Measurements from ENCODE around the gene ZNF496.

Gene ZNF496

DNA sequence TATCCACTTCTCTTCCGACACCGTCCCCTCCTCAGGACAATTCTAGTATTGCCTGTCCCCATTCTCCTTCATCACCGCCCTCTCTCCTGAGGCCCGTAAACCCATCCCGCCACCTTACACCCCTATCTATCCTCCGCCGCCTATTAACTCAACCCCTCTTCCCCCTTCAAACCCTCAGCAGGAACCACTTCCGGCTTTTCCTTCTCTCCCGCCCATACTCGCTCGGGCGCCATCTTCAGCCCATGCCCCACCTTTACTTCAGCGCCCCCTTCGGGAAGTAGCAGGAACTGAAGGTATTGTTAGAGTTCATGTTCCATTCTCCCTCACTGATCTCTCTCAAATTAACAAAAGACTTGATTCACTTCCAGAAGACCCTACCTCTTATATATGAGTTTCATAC, 44.2 kb downstream of the ZNF496 start:
- no peak overlapping the region for H3K4me3 ChIP-seq (ENCODE audit: low read depth, low read length)
- H3K27ac ChIP-seq = no peak overlapping the region
- TF ChIP-seq, protein P1, sequence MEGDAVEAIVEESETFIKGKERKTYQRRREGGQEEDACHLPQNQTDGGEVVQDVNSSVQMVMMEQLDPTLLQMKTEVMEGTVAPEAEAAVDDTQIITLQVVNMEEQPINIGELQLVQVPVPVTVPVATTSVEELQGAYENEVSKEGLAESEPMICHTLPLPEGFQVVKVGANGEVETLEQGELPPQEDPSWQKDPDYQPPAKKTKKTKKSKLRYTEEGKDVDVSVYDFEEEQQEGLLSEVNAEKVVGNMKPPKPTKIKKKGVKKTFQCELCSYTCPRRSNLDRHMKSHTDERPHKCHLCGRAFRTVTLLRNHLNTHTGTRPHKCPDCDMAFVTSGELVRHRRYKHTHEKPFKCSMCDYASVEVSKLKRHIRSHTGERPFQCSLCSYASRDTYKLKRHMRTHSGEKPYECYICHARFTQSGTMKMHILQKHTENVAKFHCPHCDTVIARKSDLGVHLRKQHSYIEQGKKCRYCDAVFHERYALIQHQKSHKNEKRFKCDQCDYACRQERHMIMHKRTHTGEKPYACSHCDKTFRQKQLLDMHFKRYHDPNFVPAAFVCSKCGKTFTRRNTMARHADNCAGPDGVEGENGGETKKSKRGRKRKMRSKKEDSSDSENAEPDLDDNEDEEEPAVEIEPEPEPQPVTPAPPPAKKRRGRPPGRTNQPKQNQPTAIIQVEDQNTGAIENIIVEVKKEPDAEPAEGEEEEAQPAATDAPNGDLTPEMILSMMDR (IDR thresholded peaks at IDR 0.05; ENCODE audit: low read depth, low read length, missing control alignments) = peak; percentile 5
- no peaks in the 10 kb centered on the region for H3K36me3 ChIP-seq (replicated peaks)
- H3K27me3 ChIP-seq (replicated peaks) = no peaks in the 10 kb centered on the region
- in situ Hi-C loops (cut with HindIII; ENCODE audit: low pct_ligation_motif_present, low sequenced_read_pairs) = no loop called here
- no peak for DNase-seq

DNA sequence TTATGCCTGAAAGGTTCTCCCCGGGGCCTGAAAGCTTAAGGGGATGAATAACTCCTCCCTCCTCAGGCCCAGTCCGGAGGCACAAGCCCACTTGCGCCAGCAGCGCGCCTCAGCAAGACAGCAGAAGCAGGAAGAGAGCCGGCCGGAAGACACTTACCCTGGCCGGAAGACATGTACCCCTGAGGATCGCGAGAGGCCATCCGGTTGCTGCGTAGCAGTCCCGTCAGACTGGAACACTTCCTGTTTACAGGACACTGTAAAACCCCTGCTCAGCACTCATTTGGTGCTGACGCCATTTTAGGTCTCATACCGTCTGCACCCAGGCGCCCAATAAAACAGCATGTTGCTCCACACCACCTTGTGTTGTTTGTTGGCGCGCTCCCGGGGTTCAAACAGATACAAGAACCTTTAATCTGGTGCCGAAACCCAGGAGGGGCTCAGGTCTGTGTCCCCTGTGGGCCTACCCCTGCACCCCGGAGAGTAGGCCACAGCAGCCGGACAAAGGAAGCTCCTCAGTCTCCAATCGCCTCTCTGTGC, 45.5 kb downstream of the ZNF496 start:
- Histone ChIP-seq H3K36me3 (replicated peaks) (no peaks in the 10 kb centered on the region), H3K27me3 (replicated peaks) (no peaks in the 10 kb centered on the region), H3K27ac (no peak overlapping the region), H3K4me3 (ENCODE audit: low read depth, low read length) (no peak overlapping the region)
- in situ Hi-C loops (cut with HindIII; ENCODE audit: low pct_ligation_motif_present, low sequenced_read_pairs) = no loop called here
- TF ChIP-seq, protein P1 (IDR thresholded peaks at IDR 0.05; ENCODE audit: low read depth, low read length, missing control alignments) = no peak
- DNase-seq = no peak

DNA sequence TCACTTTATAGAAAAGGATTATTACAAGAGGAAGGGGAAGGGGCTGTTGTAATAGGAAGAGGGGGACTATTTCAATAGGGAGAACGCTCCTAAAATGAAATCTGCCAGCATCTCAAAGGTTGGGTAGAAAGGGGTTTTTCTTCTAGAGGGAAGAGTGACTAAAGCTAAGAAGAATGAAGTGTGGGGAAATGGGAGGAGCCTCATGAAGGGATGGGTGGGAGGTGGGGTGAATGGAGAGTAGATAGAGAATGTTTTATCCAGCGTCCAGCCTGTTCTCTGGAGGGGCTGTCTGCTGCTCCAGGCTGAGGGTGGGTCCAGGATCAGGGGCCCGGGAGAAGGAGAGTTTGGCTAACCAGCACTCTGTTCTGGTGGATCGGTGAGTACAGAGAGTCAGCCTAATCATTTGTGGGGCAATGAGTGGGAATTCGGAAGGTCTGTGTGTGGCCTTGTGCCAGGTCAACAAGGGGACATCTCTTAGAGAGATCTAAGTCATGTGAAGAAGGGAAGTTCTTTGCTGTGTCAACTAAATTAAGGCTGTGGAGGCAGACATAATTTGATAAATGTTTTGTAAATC, 50.6 kb downstream of the ZNF496 start:
- DNase-seq = no peak
- H3K36me3 ChIP-seq (replicated peaks) = no peaks in the 10 kb centered on the region
- in situ Hi-C loops (cut with HindIII; ENCODE audit: low pct_ligation_motif_present, low sequenced_read_pairs) = no loop called here
- H3K27ac ChIP-seq = no peak overlapping the region
- TF ChIP-seq, protein P1 (IDR thresholded peaks at IDR 0.05; ENCODE audit: low read depth, low read length, missing control alignments) = no peak
- H3K27me3 ChIP-seq (replicated peaks) = no peaks in the 10 kb centered on the region
- no peak overlapping the region for H3K4me3 ChIP-seq (ENCODE audit: low read depth, low read length)

DNA sequence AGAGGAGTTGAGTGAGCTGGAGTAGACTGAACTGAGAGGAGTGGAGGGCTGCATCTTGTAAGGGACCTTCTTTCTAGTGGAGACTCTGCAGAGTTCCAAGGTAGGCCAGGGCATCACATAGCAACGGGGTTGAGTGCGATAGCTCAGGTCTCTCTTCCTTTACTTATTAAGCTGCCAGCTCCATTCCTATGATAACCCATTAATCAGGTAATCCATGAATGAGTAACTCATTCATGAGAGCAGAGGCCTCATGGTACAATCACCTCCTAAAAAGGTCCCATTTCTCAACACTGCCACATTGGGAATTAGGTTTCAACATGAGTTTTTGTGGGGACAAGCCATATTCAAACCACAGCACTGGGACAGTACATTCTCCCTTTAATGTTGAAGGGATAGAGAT, 54.5 kb downstream of the ZNF496 start:
- Histone ChIP-seq H3K27me3 (replicated peaks) (no peaks in the 10 kb centered on the region), H3K27ac (no peak overlapping the region), H3K36me3 (replicated peaks) (no peaks in the 10 kb centered on the region), H3K4me3 (ENCODE audit: low read depth, low read length) (no peak overlapping the region)
- DNase-seq = no peak
- in situ Hi-C loops (cut with HindIII; ENCODE audit: low pct_ligation_motif_present, low sequenced_read_pairs) = no loop called here
- TF ChIP-seq, protein P1 (IDR thresholded peaks at IDR 0.05; ENCODE audit: low read depth, low read length, missing control alignments) = no peak

DNA sequence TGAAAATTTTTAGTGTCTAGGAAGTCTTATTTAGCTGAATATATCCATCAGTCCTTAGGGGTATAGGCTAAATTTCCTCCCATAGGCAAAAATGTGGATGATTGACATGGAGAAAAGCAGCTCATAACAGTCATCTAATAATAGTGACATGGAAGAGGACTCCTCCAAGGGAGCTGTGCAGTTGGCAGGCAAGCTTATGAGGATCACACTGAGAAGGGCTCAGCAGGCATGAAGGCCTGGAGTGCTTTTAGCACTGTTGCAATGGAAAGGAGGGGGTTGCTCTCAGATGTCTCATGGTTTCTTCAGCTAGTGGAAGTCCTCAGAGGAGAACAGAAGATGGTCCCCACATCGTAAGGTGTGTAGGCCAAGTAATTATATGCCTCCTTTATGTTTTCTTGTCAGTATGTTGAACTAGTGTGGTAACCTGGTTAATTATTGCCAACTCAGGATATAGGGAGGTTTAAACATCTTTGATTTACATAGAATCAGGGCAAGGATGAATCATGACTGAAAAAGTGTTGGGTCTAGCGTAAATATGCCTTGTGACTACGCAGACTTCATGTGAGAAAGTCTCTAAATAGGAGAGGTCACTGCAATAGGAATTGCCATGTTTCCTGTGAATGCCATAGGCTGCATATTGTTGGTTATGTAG, 56.9 kb downstream of the ZNF496 start:
- Histone ChIP-seq H3K27me3 (replicated peaks) (no peaks in the 10 kb centered on the region), H3K4me3 (ENCODE audit: low read depth, low read length) (no peak overlapping the region), H3K27ac (no peak overlapping the region), H3K36me3 (replicated peaks) (no peaks in the 10 kb centered on the region)
- TF ChIP-seq, protein P1 (IDR thresholded peaks at IDR 0.05; ENCODE audit: low read depth, low read length, missing control alignments) = no peak
- in situ Hi-C loops (cut with HindIII; ENCODE audit: low pct_ligation_motif_present, low sequenced_read_pairs) = no loop called here
- no peak for DNase-seq

Data from brain microvascular endothelial cell (primary cell).